GM20000 (cell line): Measurements from ENCODE around the gene ELOVL7.
A peak's percentile ranks its signal among the peaks of the same experiment; 100 is the strongest.
"Not testable (repeated sequence)": the region's sequence is repeated elsewhere in the genome, so short reads cannot be mapped to it uniquely, and the experiment has no call there.

Source experiments
- DNase-seq: peaks from one replicate; pipeline ENCODE4 v3.0.0; 2012; ENCODE audit warnings: low spot score
- TF ChIP-seq, protein P1 (sequence below): IDR thresholded peaks from 2 replicates; pipeline ENCODE4 v1.5.1; 2012; ENCODE audit warnings: mild to moderate bottlenecking, control low read depth; ENCODE audit errors: extremely low read depth, missing control alignments

Gene ELOVL7

DNA sequence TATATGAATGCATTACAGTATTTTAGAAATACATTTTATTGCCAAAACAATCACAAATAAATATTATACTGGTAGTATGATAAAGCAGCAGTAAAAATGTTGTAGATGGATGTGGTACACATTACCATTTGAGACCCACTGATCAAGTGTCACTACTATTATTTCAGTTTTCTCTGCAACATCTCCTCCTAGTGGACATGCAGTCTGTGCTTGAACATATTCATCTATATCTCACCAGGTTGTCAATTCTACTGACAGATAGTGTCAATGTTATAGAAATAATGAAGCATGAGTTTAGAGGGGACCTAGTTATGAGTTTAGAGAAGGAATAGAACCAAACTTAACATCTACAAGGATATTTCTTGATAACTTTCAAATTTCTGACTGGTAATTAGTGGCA lies 39.2 kb upstream of the ELOVL7 start:
- peak; percentile 29 for DNase-seq
- TF ChIP-seq, protein P1, sequence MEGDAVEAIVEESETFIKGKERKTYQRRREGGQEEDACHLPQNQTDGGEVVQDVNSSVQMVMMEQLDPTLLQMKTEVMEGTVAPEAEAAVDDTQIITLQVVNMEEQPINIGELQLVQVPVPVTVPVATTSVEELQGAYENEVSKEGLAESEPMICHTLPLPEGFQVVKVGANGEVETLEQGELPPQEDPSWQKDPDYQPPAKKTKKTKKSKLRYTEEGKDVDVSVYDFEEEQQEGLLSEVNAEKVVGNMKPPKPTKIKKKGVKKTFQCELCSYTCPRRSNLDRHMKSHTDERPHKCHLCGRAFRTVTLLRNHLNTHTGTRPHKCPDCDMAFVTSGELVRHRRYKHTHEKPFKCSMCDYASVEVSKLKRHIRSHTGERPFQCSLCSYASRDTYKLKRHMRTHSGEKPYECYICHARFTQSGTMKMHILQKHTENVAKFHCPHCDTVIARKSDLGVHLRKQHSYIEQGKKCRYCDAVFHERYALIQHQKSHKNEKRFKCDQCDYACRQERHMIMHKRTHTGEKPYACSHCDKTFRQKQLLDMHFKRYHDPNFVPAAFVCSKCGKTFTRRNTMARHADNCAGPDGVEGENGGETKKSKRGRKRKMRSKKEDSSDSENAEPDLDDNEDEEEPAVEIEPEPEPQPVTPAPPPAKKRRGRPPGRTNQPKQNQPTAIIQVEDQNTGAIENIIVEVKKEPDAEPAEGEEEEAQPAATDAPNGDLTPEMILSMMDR = no peak

DNA sequence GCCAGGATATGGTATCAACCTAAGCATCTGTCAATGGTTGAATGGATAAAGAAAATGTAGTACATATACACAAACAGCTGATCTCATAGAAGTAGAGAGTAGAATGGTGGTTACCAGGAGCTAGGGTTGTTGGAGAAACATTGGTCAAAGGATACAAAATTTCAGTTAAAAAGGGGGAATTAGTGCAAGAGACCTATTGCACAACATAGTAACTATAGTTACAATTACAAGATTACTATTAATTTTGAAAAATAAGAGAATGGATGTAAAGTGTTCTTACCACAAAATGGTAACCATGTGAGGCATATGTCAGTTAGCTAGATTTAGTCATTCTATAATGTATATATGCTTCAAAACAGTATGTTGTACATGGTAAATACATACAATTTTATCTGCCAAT lies 28.8 kb upstream of the ELOVL7 start:
- TF ChIP-seq, protein P1 = no peak
- no peak for DNase-seq

DNA sequence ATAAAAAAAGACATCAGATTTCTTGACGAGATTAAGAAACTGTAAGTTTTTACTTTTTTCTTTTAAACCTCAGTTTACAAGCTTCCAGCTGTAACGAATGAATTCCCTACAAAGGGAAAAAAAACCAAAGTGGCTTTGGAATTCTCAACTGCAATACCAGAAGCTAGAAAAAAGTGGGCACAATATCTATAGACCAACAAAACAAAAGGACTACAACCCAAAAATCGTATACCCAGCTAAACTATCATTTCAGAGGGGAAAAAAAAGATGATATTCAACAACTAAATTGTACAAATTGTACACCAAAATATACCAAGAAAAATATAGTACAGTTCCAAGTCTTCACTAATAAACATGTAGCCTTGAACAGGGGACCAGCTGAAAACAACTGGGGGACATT lies 26.8 kb upstream of the ELOVL7 start:
- TF ChIP-seq, protein P1 = no peak
- DNase-seq = no peak

DNA sequence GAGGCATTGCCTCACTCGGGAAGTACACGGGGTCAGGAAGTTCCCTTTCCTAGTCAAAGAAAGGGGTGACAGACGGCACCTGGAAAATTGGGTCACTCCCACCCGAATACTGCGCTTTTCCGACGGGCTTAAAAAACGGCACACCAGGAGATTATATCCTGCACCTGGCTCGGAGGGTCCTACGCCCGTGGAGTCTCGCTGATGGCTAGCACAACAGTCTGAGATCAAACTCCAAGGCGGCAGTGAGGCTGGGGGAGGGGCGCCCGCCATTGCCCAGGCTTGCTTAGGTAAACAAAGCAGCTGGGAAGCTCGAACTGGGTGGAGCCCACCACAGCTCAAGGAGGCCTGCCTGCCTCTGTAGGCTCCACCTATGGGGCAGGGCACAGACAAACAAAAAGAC lies 16.5 kb upstream of the ELOVL7 start:
- DNase-seq = not testable (repeated sequence)

DNA sequence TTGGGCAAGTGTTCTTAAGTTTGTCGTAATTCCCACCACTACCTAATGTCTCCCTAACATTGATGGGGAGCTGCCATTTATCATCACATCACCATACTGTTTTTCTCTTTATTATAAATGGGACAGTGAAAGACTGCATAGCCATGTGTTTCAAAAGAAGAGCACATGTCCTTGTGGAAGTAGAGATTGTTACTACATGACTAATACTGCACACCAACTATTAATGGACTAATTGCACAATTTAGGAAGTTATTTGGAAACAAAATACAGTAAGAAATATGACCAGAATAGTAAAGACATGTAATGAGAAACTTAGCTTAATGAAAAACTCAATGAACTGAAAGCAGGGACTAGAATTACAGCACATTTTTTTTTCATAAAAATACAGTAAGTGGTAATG lies 12.0 kb upstream of the ELOVL7 start:
- TF ChIP-seq, protein P1 = no peak
- DNase-seq = no peak

DNA sequence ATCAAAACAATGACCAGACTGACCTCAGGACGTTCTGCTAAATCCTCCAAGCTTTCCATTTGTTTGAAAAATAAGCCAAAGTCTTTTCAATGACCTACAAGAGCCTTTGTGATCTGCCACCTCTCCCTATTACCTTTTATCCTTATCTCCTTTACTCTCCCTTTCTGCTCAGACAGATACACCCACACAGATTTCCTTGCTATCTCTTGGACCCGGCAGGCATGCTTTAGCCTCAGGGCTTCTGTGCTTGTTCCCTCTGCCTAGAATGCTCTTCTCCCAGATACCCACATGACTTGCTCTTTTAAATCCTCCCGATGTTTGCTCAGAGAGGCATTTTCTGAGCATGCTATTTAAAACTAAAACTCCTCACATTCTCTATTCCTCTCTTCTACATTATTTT lies 8.9 kb upstream of the ELOVL7 start:
- DNase-seq = no peak
- TF ChIP-seq, protein P1 = no peak

DNA sequence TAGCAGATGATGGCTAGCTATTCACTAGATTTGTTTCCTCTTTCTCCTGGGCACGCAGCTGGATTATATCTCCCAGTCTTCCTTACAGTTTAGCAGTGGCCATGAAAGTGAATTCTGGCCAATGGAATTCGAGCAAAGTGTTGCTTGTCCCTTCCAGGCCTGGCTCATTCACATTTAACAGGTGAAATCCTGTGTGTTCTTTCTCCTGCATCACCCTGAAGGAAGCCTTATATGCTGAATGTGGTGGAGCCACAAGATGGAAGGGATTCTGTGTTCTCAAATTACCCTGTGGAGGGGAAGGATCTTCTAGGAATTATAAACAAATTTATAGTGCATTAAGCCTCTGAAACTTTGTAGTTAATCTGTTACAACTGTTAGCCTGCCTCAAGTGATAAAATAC lies 8.2 kb upstream of the ELOVL7 start:
- no peak for DNase-seq
- TF ChIP-seq, protein P1 = no peak

DNA sequence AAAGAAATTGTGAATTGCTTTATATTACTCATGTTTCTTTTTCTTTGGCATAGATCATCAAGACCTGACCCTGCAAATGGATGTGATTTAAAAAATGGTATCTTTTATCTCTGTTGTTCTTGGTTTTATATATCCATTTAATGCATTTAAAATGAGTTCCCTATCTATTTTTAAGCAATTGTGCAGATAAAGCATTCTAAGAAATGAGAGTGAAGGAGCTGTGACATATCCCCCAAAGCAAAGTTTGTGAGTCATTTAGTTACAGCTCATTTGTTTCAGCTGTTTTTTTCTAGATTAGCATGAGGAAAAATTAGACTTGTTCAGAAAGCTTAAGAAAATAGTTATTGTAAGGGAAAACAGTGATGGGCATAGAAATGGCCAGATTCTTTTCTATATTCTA lies 7.6 kb upstream of the ELOVL7 start:
- no peak for DNase-seq
- TF ChIP-seq, protein P1 = no peak
